CD4-positive, alpha-beta T cell treated with Interleukin-6 for 4 hours (primary cell): ENCODE results near the gene NCAM2.
"Not testable (repeated sequence)": the region's sequence is repeated elsewhere in the genome, so short reads cannot be mapped to it uniquely, and the experiment has no call there.

ENCODE experiments used
- DNase-seq: peaks from one replicate; pipeline ENCODE4 v3.0.0-alpha.2; 2020; ENCODE audit warnings: mixed read lengths

The NCAM2 gene

GRCh38 chr21:21111309-21111920 lies 113.2 kb downstream of the NCAM2 start:
- no peak for DNase-seq

GRCh38 chr21:21114461-21114860 lies 116.3 kb downstream of the NCAM2 start:
- no peak for DNase-seq

DNA sequence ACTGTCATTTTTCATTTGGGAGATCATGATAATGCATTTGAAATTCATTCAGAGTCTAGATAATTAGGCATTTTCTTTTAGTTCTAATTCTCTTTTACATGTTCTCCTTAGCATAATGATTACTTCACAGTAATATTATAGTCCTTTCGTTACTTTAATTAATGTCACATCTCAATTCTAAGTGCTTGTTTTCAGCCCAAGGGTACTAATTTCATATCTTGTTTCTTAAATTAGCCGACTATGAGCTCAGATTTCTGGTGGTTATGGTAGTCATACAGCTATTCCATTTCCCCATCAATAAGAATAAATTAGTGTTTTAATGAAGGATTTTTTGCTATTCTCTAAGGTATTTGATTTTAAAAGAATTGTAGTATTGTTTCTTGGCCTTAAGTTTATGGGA lies 120.9 kb downstream of the NCAM2 start:
- no peak for DNase-seq

- DNase-seq, result no peak
These were observed 124.5 kb downstream of the NCAM2 start for GRCh38 chr21:21122680-21123079.

- DNase-seq, result no peak
These were observed 134.2 kb downstream of the NCAM2 start for GRCh38 chr21:21132390-21132789.

- no peak for DNase-seq
These were observed 139.8 kb downstream of the NCAM2 start for GRCh38 chr21:21137986-21138385.

DNA sequence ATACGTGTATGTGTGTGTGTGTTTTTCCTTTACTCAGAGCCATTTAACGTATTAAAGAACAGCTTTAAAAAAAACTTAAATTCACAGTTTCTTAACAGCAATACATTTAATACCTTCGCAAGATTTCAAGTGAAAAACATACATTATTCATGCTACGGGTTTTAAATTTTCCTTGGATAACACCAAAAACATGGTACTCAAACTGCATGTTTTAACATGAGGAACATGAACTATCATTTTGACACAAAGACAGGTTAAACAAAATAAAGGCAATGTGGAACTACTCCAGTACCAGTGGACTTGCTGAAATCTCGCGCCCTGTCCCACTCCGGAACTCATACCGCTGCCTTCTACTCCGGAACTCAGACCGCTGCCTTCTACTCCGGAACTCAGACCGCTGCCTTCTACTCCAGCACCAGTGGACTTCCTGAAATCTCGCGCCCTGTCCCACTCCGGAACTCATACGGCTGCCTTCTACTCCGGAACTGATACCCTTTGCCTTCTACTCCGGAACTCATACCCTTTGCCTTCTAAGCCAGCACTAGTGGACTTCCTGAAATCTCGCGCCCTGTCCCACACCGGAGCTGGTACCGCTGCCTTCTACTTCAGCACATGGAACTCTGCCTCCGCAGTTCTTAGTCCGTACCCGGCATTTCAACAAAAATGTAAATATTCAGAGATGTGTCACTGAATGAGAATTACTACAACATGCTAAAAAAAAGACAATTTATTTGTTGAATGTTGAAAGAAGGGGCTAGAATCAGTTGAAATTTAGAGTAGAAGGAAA lies 148.6 kb downstream of the NCAM2 start:
- no peak for DNase-seq

- DNase-seq, result no peak
These were observed 149.2 kb downstream of the NCAM2 start for GRCh38 chr21:21147374-21147745.

DNA sequence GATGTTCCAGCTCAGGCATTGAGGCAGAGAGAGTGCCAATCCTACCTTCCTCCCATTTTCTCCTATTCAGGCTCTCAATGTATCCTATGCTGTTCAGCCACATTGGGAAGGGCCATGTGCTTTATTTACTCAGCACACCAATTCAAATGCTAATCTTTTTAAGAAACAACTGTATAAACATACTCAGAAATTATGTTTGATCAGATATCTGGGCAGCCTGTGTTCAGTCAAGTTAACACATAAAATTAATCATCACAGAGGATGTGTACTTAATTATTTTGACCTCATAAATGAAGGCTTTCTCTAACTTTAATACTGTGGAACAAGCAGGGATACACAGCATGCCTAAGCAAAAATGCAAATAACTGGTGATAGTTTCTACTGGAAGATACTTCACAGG lies 149.8 kb downstream of the NCAM2 start:
- no peak for DNase-seq

DNA sequence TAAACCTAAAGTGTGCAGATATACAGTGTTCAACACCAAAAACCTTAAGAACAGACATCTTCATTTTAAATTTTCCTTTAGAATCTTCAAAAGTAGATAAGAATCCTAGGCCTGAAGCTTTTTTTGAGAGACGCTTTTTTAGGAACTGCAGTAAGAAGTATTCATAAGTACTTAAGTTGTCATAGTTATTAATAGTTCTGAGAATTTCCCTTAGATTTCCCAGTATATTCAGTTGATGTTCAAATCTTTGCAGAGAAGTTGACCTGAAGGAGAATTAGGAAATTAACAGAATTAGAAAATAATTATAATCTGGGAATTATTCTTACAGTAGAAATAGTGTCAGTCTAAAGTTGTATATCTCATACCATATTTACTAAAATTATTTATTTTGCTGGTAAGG lies 150.3 kb downstream of the NCAM2 start:
- no peak for DNase-seq

DNA sequence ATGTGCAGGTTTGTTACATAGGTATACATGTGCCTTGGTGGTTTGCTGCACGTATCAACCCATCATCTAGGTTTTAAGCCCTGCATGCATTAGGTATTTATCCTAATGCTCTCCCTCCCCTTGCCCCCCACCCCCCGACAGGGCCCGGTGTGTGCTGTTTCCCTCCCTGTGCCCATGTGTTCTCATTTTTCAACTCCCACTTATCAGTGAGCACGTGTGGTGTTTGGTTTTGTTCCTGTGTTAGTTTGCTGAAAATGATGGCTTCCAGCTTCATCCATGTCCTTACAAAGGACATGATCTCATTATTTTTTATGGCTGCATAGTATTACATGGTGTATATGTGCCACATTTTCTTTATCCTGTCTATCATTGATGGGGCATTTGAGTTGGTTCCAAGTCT lies 151.2 kb downstream of the NCAM2 start:
- DNase-seq, result not testable (repeated sequence)

- DNase-seq, result no peak
These were observed 153.0 kb downstream of the NCAM2 start for GRCh38 chr21:21151231-21151630.

- DNase-seq, result no peak
These were observed 158.2 kb downstream of the NCAM2 start for GRCh38 chr21:21156397-21156796.

GRCh38 chr21:21156957-21157356 lies 158.7 kb downstream of the NCAM2 start:
- no peak for DNase-seq

- DNase-seq, result no peak
These were observed 160.2 kb downstream of the NCAM2 start for GRCh38 chr21:21158376-21158918.

DNA sequence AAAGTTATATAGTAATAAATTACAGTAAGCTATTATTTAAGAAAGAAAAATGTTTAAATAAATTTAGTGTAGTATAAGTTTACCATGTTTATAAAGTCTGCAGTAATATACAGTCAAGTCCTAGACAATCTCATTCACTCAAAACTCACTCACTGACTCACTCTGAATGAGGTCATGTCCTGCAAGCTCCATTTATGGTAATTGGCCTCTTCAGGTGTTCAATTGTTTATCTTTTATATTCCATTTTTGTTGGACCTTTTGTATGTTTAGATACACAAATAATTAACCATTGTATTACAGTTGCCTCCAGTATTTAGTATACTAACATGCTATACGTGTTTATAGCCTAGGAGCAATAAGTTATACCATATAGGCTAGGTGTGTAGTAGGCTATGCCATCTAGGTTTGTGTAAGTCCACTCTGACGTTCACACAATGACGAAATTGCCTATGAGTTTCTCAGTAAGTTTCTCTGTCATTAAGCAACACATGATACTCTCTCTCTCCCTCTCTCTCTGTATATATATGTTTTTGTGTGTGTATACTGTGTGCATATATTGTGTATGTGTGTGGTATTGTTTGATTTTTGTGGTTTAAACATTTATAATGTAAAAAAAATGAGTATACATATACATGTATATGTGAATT lies 161.2 kb downstream of the NCAM2 start:
- DNase-seq, result no peak

GRCh38 chr21:21162786-21163185 lies 164.6 kb downstream of the NCAM2 start:
- DNase-seq, result no peak

DNA sequence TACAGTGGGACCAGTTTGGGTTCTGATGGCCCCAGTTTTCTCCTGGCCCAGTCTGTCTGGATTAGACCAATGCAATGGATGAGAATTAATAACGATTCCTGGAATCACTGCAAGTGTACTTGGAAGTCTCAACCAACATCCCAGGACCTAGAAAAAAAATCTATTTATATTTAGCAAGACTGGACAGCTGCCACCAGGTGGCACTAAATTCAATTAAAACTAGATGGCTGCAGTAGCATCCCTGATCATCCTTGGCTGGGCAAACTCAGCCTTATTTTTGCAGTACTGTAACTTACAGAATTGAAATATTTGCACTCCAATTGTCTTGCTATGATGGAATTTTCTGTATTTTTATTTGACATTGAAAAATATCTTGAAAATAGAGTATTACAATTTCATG lies 165.7 kb downstream of the NCAM2 start:
- DNase-seq, result peak; percentile 43

- no peak for DNase-seq
These were observed 166.9 kb downstream of the NCAM2 start for GRCh38 chr21:21165063-21165645.

GRCh38 chr21:21174676-21175075 lies 176.5 kb downstream of the NCAM2 start:
- DNase-seq, result no peak

GRCh38 chr21:21175798-21176334 lies 177.7 kb downstream of the NCAM2 start:
- DNase-seq, result no peak

- DNase-seq, result no peak
These were observed 179.3 kb downstream of the NCAM2 start for GRCh38 chr21:21177353-21177986.
